Measurements from ENCODE around the gene KMT5B. TPM values are rescaled to one million over a fixed set of nuclear protein-coding genes. Genes with fewer than 3 reads are reported as not detected.

Gene KMT5B
- total and polyA plus RNA-seq, 2 donors (not counting 1 experiment from before 2014, with no cell fraction given), result 13.4 to 77.8 TPM

DNA sequence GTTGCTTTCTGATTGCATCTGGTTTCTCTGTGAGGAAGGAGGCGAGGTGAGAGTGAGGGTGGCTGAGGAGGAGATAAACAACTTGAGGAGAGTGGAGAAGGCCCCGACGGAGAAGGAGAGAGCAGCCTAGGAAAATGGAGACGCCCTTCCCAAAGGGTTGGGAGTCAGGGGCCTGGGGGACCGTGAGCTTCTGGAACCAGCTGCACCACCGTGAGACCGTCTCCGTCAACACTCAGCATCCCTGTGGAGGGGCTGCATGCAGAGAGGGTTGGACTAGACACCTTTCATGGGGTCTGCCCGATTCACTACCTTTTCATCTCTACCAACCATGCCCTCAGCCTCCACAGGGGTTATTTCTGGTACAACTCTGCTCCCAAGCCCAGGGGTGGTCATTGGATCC is 13.3 kb upstream of the KMT5B start:
- Mint-ChIP-seq H3K27me3 (no peaks in the 10 kb centered on the region), H3K9me3 (ENCODE audit: insufficient read depth) (peaks cover 14% of the 10 kb centered on the region), H3K4me1 (no peaks in the 10 kb centered on the region), H3K27ac (no peak overlapping the region), H3K4me3 (no peak overlapping the region)
- intact Hi-C loops (cut with micrococcal nuclease), result no loop called here
- DNase-seq (no peak), ATAC-seq (ENCODE audit: low read depth) (no peak)
- Histone ChIP-seq H3K36me3 (replicated peaks in 1 of 2; ENCODE audit: control extremely low read depth in 1 of 2, control insufficient read depth in 1 of 2, extremely low read depth in 1 of 2, insufficient read depth in 2 of 2, low read length in 1 of 2) (no peaks in the 10 kb centered on the region), H3K9ac (ENCODE audit: low read length) (no peak overlapping the region), H3K4me1 (ENCODE audit: control insufficient read depth in 2 of 2, insufficient read depth in 2 of 2, low read length in 2 of 2) (no peaks in the 10 kb centered on the region), H3K27ac (ENCODE audit: low read length in 2 of 2) (no peak overlapping the region), H2AFZ (ENCODE audit: insufficient read depth, low read depth, low read length, poor library complexity, severe bottlenecking) (no peak overlapping the region), H4K20me1 (ENCODE audit: control insufficient read depth, insufficient read depth, low read length, poor library complexity, severe bottlenecking) (no peaks in the 10 kb centered on the region), H3K27me3 (replicated peaks in 1 of 4; ENCODE audit: control extremely low read depth in 1 of 4, control insufficient read depth in 3 of 4, insufficient read depth in 4 of 4, low read length in 3 of 4) (no peaks in the 10 kb centered on the region), H3K9me3 (ENCODE audit: control extremely low read depth in 1 of 3, control insufficient read depth in 2 of 3, insufficient read depth in 1 of 3, low read length in 2 of 3) (peaks cover 3 to 18% (median 17%) of the 10 kb centered on the region in 3 donors), H3K4me2 (replicated peaks; ENCODE audit: low read depth, low read length, poor library complexity, severe bottlenecking) (no peak overlapping the region), H3K4me3 (ENCODE audit: control extremely low read depth in 1 of 5, extremely low read depth in 1 of 5, insufficient read depth in 1 of 5, low read depth in 2 of 5, low read length in 4 of 5) (no peak overlapping the region), H3K79me2 (ENCODE audit: control insufficient read depth, insufficient read depth, low read length) (no peaks in the 10 kb centered on the region)
- ChIA-PET POLR2A (no interaction called here), CTCF (no interaction called here)
- 83% methylated on average over 7 of the region's 9 CpGs for WGBS (ENCODE audit: insufficient coverage)
- no peak for TF ChIP-seq EZH2 (IDR thresholded peaks at IDR 0.05; ENCODE audit: borderline replicate concordance, insufficient read depth, low read depth, low read length, poor library complexity, severe bottlenecking)
- TF ChIP-seq, protein P1, sequence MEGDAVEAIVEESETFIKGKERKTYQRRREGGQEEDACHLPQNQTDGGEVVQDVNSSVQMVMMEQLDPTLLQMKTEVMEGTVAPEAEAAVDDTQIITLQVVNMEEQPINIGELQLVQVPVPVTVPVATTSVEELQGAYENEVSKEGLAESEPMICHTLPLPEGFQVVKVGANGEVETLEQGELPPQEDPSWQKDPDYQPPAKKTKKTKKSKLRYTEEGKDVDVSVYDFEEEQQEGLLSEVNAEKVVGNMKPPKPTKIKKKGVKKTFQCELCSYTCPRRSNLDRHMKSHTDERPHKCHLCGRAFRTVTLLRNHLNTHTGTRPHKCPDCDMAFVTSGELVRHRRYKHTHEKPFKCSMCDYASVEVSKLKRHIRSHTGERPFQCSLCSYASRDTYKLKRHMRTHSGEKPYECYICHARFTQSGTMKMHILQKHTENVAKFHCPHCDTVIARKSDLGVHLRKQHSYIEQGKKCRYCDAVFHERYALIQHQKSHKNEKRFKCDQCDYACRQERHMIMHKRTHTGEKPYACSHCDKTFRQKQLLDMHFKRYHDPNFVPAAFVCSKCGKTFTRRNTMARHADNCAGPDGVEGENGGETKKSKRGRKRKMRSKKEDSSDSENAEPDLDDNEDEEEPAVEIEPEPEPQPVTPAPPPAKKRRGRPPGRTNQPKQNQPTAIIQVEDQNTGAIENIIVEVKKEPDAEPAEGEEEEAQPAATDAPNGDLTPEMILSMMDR (IDR thresholded peaks at IDR 0.05), result no peak

DNA sequence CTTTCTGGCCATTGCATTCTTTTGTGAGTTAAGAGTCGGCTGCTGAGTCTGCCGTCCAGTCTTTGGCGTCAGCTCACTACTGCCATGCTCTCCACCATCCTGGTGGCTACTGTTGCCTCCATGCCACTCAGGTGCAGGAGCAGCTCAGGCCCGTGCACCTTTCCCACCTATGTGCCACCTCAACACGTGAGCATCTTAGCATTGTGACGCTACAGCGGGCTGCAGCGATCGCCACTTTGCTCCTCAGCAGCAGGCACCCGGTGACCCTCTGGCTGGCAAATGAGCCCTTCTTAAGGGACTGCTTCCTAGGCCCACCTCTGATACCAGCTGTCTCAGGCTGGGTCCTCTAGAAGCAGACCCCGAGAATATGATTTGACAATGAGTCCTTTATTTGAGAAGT is 11.5 kb upstream of the KMT5B start:
- CTCF ChIA-PET, result no interaction called here
- H3K27me3 Mint-ChIP-seq, result no peaks in the 10 kb centered on the region
- ATAC-seq (ENCODE audit: low read depth), result no peak
- no peak for TF ChIP-seq EZH2 (IDR thresholded peaks at IDR 0.05; ENCODE audit: borderline replicate concordance, insufficient read depth, low read depth, low read length, poor library complexity, severe bottlenecking)
- TF ChIP-seq, protein P1 (IDR thresholded peaks at IDR 0.05), result no peak
- H4K20me1 ChIP-seq (ENCODE audit: control insufficient read depth, insufficient read depth, low read length, poor library complexity, severe bottlenecking), result no peaks in the 10 kb centered on the region
- H3K4me3 Mint-ChIP-seq, result no peak overlapping the region
- no peak overlapping the region for H2AFZ ChIP-seq (ENCODE audit: insufficient read depth, low read depth, low read length, poor library complexity, severe bottlenecking)
- H3K27ac ChIP-seq (ENCODE audit: low read length in 2 of 2), result no peak overlapping the region
- H3K4me3 ChIP-seq (ENCODE audit: control extremely low read depth in 1 of 5, extremely low read depth in 1 of 5, insufficient read depth in 1 of 5, low read depth in 2 of 5, low read length in 4 of 5), result no peak overlapping the region
- H3K4me1 Mint-ChIP-seq, result no peaks in the 10 kb centered on the region
- peaks cover 9% of the 10 kb centered on the region for H3K9me3 Mint-ChIP-seq (ENCODE audit: insufficient read depth)
- H3K4me1 ChIP-seq (ENCODE audit: control insufficient read depth in 2 of 2, insufficient read depth in 2 of 2, low read length in 2 of 2), result no peaks in the 10 kb centered on the region
- H3K79me2 ChIP-seq (ENCODE audit: control insufficient read depth, insufficient read depth, low read length), result no peaks in the 10 kb centered on the region
- peaks cover 3 to 11% (median 7%) of the 10 kb centered on the region in 3 donors for H3K9me3 ChIP-seq (ENCODE audit: control extremely low read depth in 1 of 3, control insufficient read depth in 2 of 3, insufficient read depth in 1 of 3, low read length in 2 of 3)
- H3K36me3 ChIP-seq (replicated peaks in 1 of 2; ENCODE audit: control extremely low read depth in 1 of 2, control insufficient read depth in 1 of 2, extremely low read depth in 1 of 2, insufficient read depth in 2 of 2, low read length in 1 of 2), result no peaks in the 10 kb centered on the region
- H3K4me2 ChIP-seq (replicated peaks; ENCODE audit: low read depth, low read length, poor library complexity, severe bottlenecking), result no peak overlapping the region
- H3K27me3 ChIP-seq (replicated peaks in 1 of 4; ENCODE audit: control extremely low read depth in 1 of 4, control insufficient read depth in 3 of 4, insufficient read depth in 4 of 4, low read length in 3 of 4), result no peaks in the 10 kb centered on the region
- intact Hi-C loops (cut with micrococcal nuclease), result no loop called here
- POLR2A ChIA-PET, result interaction anchor here (0.6 kb wide), 1 partner anchor 122 kb away, joined by 4 read pairs; no protein-coding TSS in a partner anchor
- no peak overlapping the region for H3K27ac Mint-ChIP-seq
- no peak overlapping the region for H3K9ac ChIP-seq (ENCODE audit: low read length)
- 90% methylated on average over 11 of the region's 11 CpGs for WGBS (ENCODE audit: insufficient coverage)
- no peak for DNase-seq

Measured in B cell (primary cell).